Prostate gland (tissue), 2 donors: ENCODE measurements around the gene ATP6V0E2. TPM values are rescaled to one million over a fixed set of nuclear protein-coding genes. Genes with fewer than 3 reads are reported as not detected.

Experiments
- DNase-seq: peaks from one replicate; pipeline ENCODE4 v3.0.0-alpha.2; 2019; ENCODE audit warnings: low spot score
- H3K27ac ChIP-seq, 2 donors: fragments of 200-600 bp; sonication (generic); 2 replicates each; pipeline ENCODE4 v1.5.1; 2017 to 2019
- H3K27me3 ChIP-seq: fragments of 200-600 bp; sonication (generic); replicated peaks from 2 replicates; pipeline ENCODE4 v1.5.1; 2019; ENCODE audit not compliant: insufficient read depth
- H3K36me3 ChIP-seq, 2 donors: fragments of 200-600 bp; sonication (generic); 1 replicate in 1 of 2; 2 replicates in 1 of 2; pipeline versions ENCODE4 v1.5.1 to v1.8.1; 2017 to 2019
- H3K4me1 ChIP-seq: fragments of 200-600 bp; sonication (generic); replicated peaks from 2 replicates; pipeline ENCODE4 v1.5.1; 2019
- H3K4me3 ChIP-seq, 2 donors: fragments of 200-600 bp; sonication (generic); 2 replicates each; pipeline ENCODE4 v1.5.1; 2017 to 2019
- H3K9me3 ChIP-seq: fragments of 200-600 bp; sonication (generic); 2 replicates; pipeline ENCODE4 v1.5.1; 2017
- POLR2A ChIP-seq: fragments of 450-650 bp; IDR thresholded peaks from one replicate; pipeline ENCODE4 v1.6.1; 2016; ENCODE audit warnings: antibody characterized with exemption, mild to moderate bottlenecking
- POLR2AphosphoS5 ChIP-seq: sonication (generic); formaldehyde crosslinking; IDR thresholded peaks from one replicate; pipeline ENCODE4 v1.6.1; 2017; ENCODE audit warnings: antibody characterized with exemption
- WGBS: methylation state at CpG from one replicate; pipeline ENCODE4 v1.1.5; 2018; 5-methylcytosine and 5-hydroxymethylcytosine counted together
- intact Hi-C: fragments of 100-400 bp; cut with DNase I; formaldehyde crosslinking; loops from one replicate; pipeline ENCODE4 v1.14.2; 2022
- total RNA-seq, 2 donors: library from RNA; depleted of rRNA; stranded (reverse); fragments of >200 nt; gene quantifications; one replicate each; pipeline ENCODE4 v1.1.0, GENCODE V29; 2016
- TF ChIP-seq, protein P1 (sequence below), 4 experiments: fragments of 200-600 bp in 2 of 4; fragments of 450-650 bp in 2 of 4; sonication (generic) in 2 of 4; IDR thresholded peaks; 1 replicate in 3 of 4; 2 replicates in 1 of 4; pipeline ENCODE4 v1.5.1; 2016 to 2019; ENCODE audit warnings: antibody characterized with exemption in 4 of 4, mild to moderate bottlenecking in 2 of 4, moderate library complexity in 2 of 4

ATP6V0E2 gene
- total RNA-seq, 2 donors from 2014 or later, result 67.3 to 95.3 TPM

- Histone ChIP-seq H3K4me3 (no peak overlapping the region), H3K27ac (no peak overlapping the region), H3K36me3 (peaks cover 5% of the 10 kb centered on the region in 2 donors), H3K9me3 (no peaks in the 10 kb centered on the region), H3K27me3 (no peaks in the 10 kb centered on the region), H3K4me1 (no peaks in the 10 kb centered on the region)
- 84% methylated on average over 16 of the region's 16 CpGs for WGBS
- TF ChIP-seq POLR2A, result no peak
- no peak for TF ChIP-seq POLR2AphosphoS5
- TF ChIP-seq, protein P1, sequence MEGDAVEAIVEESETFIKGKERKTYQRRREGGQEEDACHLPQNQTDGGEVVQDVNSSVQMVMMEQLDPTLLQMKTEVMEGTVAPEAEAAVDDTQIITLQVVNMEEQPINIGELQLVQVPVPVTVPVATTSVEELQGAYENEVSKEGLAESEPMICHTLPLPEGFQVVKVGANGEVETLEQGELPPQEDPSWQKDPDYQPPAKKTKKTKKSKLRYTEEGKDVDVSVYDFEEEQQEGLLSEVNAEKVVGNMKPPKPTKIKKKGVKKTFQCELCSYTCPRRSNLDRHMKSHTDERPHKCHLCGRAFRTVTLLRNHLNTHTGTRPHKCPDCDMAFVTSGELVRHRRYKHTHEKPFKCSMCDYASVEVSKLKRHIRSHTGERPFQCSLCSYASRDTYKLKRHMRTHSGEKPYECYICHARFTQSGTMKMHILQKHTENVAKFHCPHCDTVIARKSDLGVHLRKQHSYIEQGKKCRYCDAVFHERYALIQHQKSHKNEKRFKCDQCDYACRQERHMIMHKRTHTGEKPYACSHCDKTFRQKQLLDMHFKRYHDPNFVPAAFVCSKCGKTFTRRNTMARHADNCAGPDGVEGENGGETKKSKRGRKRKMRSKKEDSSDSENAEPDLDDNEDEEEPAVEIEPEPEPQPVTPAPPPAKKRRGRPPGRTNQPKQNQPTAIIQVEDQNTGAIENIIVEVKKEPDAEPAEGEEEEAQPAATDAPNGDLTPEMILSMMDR (IDR thresholded peaks at IDR 0.05), result no peak
- intact Hi-C loops, result no loop called here
- DNase-seq, result no peak
These were observed 7.5 kb upstream of the ATP6V0E2 start for GRCh38 chr7:149866139-149866778.

- H3K9me3 ChIP-seq, result no peaks in the 10 kb centered on the region
- intact Hi-C loops, result no loop called here
- 36% methylated on average over 11 of the region's 11 CpGs for WGBS
- H3K27ac ChIP-seq, result no peak overlapping the region
- no peaks in the 10 kb centered on the region for H3K27me3 ChIP-seq
- TF ChIP-seq POLR2A (no peak), POLR2AphosphoS5 (no peak)
- TF ChIP-seq, protein P1 (IDR thresholded peaks at IDR 0.05), result no peak
- no peak overlapping the region for H3K4me3 ChIP-seq
- H3K36me3 ChIP-seq, result peaks cover 5% of the 10 kb centered on the region in 2 donors
- H3K4me1 ChIP-seq, result no peaks in the 10 kb centered on the region
- DNase-seq, result no peak
These were observed 6.9 kb upstream of the ATP6V0E2 start for GRCh38 chr7:149866779-149867447.

GRCh38 chr7:149867762-149868622 is 5.8 kb upstream of the ATP6V0E2 start:
- Histone ChIP-seq H3K9me3 (no peaks in the 10 kb centered on the region), H3K27ac (no peak overlapping the region), H3K4me1 (peaks cover 4% of the 10 kb centered on the region), H3K27me3 (no peaks in the 10 kb centered on the region), H3K4me3 (no peak overlapping the region), H3K36me3 (peaks cover 5% of the 10 kb centered on the region in 2 donors)
- 91% methylated on average over 25 of the region's 25 CpGs for WGBS
- no peak for TF ChIP-seq POLR2AphosphoS5
- no peak for DNase-seq
- intact Hi-C loops, result no loop called here

- no peak overlapping the region for H3K4me3 ChIP-seq
- H3K27ac ChIP-seq, result no peak overlapping the region
- H3K9me3 ChIP-seq, result no peaks in the 10 kb centered on the region
- WGBS, result 63% methylated on average over 7 of the region's 7 CpGs
- intact Hi-C loops, result no loop called here
- TF ChIP-seq, protein P1 (IDR thresholded peaks at IDR 0.05), result no peak
- no peak for TF ChIP-seq POLR2A
- no peak for TF ChIP-seq POLR2AphosphoS5
- DNase-seq, result no peak
- H3K4me1 ChIP-seq, result peaks cover 4% of the 10 kb centered on the region
- peaks cover 5% of the 10 kb centered on the region in 2 donors for H3K36me3 ChIP-seq
- no peaks in the 10 kb centered on the region for H3K27me3 ChIP-seq
These were observed 5.0 kb upstream of the ATP6V0E2 start for GRCh38 chr7:149868623-149869290.

DNA sequence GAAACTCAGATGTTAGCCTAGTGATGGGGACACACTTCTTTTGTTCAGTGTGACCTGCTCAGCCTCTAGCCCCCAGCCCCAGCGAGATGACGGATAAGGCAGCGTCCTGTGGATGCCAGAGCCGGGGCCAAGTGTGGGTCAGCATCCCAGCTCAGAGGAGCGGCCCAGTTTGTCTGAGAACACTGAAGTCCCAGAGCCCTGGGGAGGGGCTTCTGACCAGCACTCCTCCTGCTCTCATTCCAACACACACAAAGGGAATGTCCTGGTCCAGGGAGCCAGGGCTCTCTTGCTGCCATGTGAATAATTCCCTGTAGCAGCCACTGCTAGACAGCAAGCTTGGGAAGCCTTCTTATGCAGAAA is 4.5 kb upstream of the ATP6V0E2 start:
- Histone ChIP-seq H3K4me3 (no peak overlapping the region), H3K27ac (no peak overlapping the region), H3K9me3 (no peaks in the 10 kb centered on the region), H3K36me3 (peaks cover 5% of the 10 kb centered on the region in 2 donors), H3K27me3 (no peaks in the 10 kb centered on the region), H3K4me1 (peaks cover 4% of the 10 kb centered on the region)
- WGBS, result 94% methylated on average over 5 of the region's 5 CpGs
- TF ChIP-seq, protein P1 (IDR thresholded peaks at IDR 0.05), result no peak
- TF ChIP-seq POLR2A, result no peak
- TF ChIP-seq POLR2AphosphoS5, result no peak
- intact Hi-C loops, result no loop called here
- DNase-seq, result no peak
